NCI-H1930 (cell line): ENCODE data around the gene HDGFL3.
A peak's percentile ranks its signal among the peaks of the same experiment; 100 is the strongest.

ENCODE experiments used
- DNase-seq, 2 experiments: peaks; one replicate each; lab custom pipeline; 2025; lab: John Stamatoyannopoulos, UW

HDGFL3 gene

GRCh38 chr15:83127547-83128150, 80.0 kb downstream of the HDGFL3 start:
- DNase-seq, result no peak

- DNase-seq, result no peak
Measured at GRCh38 chr15:83123529-83123928, 84.1 kb downstream of the HDGFL3 start.

- DNase-seq, result no peak
Measured at GRCh38 chr15:83119968-83120581, 87.5 kb downstream of the HDGFL3 start.

GRCh38 chr15:83118968-83119367, 88.7 kb downstream of the HDGFL3 start:
- no peak for DNase-seq

GRCh38 chr15:83118291-83118827, 89.3 kb downstream of the HDGFL3 start:
- no peak for DNase-seq

GRCh38 chr15:83115831-83116565, 91.6 kb downstream of the HDGFL3 start:
- no peak for DNase-seq

GRCh38 chr15:83115410-83115809, 92.2 kb downstream of the HDGFL3 start:
- DNase-seq, result no peak

GRCh38 chr15:83114856-83115255, 92.8 kb downstream of the HDGFL3 start:
- DNase-seq, result no peak

GRCh38 chr15:83113881-83114674, 93.5 kb downstream of the HDGFL3 start:
- DNase-seq, result no peak

- no peak for DNase-seq
Measured at GRCh38 chr15:83112956-83113299, 94.7 kb downstream of the HDGFL3 start.

GRCh38 chr15:83112233-83112955, 95.2 kb downstream of the HDGFL3 start:
- no peak for DNase-seq

- DNase-seq, result no peak
Measured at GRCh38 chr15:83111149-83111548, 96.5 kb downstream of the HDGFL3 start.

GRCh38 chr15:83110381-83110780, 97.2 kb downstream of the HDGFL3 start:
- no peak for DNase-seq

- no peak for DNase-seq
Measured at GRCh38 chr15:83109532-83109931, 98.1 kb downstream of the HDGFL3 start.

- no peak for DNase-seq
Measured at GRCh38 chr15:83108266-83109219, 99.1 kb downstream of the HDGFL3 start.

GRCh38 chr15:83107841-83108181, 99.8 kb downstream of the HDGFL3 start:
- DNase-seq, result no peak

GRCh38 chr15:83106994-83107840, 100.4 kb downstream of the HDGFL3 start, which contains the start of gene TM6SF1:
Gene TM6SF1 (plus strand): TSS chr15:83107645. CDS start chr15:83107681, 36 bp downstream.
- DNase-seq, result peak; percentile 37 to 64

- DNase-seq, result no peak
Measured at GRCh38 chr15:83105440-83105839, 102.2 kb downstream of the HDGFL3 start.

- DNase-seq, result no peak
Measured at GRCh38 chr15:83104141-83104540, 103.5 kb downstream of the HDGFL3 start.

GRCh38 chr15:83102346-83102745, 105.3 kb downstream of the HDGFL3 start:
- DNase-seq, result no peak
